GM21825 (cell line): ENCODE data around the gene TAX1BP1.

Source experiments
- ATAC-seq: cut with Tn5 transposase; IDR thresholded peaks from one replicate; pipeline ENCODE4 v1.9.1; 2021; ENCODE audit warnings: mild to moderate bottlenecking, moderate library complexity; ENCODE audit not compliant: unreplicated experiment

The TAX1BP1 gene

DNA sequence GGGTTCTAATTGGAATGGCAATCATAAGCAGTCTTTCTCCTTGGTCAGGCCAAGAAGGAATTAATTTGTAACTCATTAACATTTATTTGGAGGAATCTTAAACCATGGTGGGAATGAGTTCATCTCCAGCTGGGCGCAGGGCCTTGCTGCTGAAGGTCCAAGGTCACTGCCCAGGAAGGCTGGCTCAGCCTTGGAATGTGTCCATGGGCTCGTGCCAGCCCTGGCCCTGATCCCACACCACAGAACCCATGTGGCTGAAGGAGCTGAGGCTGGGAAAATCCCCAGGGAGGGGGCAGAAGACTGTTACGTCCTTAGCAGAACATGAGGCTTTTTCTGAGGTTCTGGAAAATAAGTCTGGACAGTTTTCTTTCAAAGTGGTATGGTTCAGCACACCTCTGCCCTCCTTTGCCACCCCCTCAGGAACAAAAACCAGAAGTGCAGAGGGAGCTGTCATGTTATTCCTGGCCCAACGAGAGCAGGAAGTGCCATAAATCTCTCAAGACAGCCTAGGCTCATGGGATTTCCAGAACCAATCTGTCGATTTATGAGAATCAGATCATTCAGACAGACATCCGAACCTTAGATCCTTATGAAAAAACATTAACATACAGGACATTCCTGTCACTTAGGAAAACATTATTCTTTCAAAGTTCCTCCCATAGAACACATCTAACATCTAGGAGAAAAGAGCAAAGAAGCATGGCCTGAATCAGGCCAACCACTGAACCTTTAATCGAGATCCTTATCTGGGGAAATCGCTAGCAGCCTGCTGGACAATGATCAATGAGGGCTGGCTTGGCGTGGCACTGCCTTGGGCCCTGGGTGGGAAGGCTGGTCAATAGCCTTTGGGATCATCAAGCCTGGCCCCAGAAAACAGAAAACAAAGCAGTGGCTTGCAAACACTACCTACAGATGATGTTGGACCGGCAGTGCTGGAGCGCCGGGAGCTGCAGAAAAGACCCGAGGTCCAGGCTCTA lies 134.3 kb downstream of the TAX1BP1 start:
- no peak for ATAC-seq

DNA sequence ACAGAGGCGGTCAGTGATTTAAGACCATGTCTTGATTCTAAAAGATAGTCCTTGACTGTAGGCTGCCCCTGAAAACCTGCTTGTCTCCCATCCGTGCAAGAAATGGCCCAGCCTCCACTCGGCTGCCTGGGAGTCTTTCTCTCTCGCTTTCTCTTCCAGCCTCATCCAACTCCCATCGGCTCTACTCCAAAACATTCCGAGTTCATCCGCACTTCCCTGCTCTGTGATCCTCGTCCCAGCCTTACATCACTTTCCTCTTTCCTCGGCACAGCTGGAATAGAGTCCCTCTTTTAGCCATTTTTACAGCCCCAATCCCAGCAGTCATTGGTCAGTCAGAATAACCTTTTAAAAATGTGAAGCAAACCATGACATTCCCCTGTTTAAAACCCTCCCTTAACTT lies 135.1 kb downstream of the TAX1BP1 start:
- ATAC-seq = no peak

DNA sequence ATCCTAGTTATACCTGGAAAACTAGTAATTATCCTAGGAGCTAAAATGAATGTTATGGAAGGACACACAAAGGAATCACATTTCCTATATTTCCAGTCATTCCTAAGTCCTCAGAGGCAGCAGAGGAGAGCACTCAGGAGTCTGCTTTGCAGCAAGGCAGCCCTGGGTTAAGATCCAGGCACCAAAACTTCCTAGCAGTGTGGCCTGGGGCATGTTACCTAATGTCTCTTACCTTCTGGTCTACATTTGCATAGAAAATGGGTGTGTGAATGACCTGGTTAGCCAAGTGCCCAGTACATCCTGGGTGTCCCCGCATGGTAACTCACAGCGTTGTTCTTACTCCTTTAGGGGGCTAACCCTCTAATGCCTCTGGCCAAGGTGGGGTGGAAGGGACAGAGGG lies 135.9 kb downstream of the TAX1BP1 start:
- no peak for ATAC-seq

DNA sequence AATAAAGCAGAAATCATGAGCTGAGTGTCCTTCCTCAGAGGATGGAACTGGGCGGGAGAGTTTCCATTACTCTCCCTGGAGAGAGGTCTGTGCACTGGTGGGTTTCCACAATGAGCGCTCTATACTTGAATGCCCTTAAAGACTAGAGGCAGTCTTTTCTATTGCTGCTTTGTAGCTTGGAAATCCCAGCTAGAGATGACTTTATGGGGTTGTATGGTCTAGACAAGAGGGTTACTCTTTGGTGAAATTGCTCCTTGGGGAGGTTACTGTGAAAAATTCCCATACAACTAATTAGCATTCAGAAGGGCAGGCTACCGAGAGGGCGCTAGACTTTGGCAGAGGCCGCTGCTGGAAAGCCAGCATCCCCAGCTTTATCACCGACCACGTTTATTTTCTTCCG lies 136.8 kb downstream of the TAX1BP1 start:
- no peak for ATAC-seq
